GM18907 (cell line): ENCODE measurements around the gene AVL9.

ENCODE experiments used
- ATAC-seq: cut with Tn5 transposase; IDR thresholded peaks from one replicate; pipeline ENCODE4 v1.9.1; 2021; ENCODE audit warnings: mild to moderate bottlenecking, moderate library complexity; ENCODE audit not compliant: unreplicated experiment

The AVL9 gene

DNA sequence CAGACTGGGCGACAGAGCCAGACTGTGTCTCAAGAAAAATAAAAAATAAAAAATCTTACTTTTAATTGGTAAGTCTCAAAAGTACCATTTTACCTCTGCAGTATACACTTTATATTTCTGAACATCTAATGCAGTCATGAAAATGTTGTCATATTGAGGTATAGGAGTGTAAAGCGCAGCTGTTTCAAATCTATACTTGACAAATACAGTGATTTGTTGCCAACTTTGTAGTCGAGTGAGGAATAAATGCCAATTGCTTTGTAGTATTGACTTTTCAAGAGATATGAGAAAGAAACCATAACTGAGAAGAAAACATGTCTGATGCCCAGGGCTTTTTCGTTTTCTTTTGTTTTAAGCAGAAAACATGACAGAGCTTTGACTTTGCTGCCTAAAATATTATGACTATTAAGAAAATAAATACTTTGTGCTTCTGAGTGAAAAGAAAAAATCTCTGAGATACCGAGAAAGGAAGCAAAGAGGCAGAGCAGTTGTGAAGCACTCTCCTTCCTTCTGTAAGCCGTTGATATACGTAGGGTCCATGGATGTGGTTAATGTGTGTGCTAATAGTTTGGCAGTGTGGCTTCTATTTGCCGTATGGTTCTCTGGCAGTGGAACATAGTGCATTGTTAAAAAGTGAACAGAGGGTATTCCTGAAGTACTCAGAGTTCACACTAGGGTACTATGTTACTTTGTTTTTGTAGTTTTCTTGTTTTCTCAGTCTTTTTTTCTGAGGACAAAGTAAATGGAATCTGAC lies 38.2 kb downstream of the AVL9 start:
- ATAC-seq = no peak

DNA sequence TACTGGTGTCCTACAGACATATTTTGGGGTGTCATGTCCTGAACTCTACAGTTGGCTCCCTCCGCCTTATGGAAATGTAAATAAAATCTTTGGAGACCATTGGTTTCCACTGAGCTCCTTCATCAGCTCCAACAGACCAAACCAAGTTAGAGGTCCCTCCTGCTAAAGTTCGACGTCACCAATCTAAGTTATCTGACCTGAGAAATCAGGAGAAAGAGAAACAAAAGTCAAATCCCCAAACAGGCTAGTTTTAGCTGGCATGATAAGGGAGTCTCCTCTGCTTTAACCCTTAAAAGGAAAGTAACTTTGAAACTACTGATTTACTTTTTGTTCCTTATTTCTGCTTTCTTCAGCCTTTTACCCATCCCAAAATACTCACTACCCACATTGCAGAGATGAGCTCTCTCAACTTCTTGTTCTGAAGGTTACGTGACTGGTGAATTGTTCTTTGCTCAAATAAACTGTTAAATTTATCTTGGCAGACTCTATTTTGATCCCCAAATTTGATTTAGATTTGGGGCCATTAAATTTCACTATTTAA lies 39.9 kb downstream of the AVL9 start:
- no peak for ATAC-seq

DNA sequence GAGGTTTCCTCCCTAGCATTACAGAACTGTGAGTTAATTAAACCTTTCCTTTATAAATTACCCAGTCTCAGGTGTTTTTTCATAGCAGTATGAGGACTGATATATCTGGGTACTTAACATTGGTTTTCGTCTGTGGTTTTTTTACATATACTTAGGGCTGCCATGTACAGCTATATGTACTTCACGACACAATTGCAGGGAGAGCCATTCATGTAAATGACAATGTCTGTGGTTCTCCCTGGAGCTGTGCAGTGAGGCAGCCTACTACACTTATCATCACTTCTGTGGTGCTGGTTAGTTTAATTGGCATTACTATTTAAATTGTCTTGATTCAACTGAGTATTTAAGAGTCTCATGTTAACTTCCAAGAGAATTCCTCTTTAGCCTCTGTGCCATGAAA lies 40.7 kb downstream of the AVL9 start:
- ATAC-seq = no peak

DNA sequence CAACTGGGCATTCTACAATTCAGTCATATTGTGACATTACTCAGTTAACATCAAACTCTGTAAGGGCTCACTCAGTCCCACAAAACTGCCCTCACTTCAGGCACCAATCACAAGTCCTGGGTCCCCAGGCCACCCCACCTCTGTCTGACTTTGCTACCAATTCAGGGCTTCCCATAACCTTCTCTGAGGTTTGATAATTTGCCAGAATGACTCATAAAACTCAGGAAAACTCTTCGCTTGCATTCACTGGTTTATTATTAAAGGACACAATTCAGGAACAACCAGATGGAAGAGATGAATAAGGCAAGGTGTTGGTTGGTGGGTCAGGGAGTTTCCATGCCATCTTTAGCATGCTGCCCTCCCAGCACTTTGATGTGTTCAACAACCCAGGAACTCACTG lies 41.3 kb downstream of the AVL9 start:
- ATAC-seq = no peak

DNA sequence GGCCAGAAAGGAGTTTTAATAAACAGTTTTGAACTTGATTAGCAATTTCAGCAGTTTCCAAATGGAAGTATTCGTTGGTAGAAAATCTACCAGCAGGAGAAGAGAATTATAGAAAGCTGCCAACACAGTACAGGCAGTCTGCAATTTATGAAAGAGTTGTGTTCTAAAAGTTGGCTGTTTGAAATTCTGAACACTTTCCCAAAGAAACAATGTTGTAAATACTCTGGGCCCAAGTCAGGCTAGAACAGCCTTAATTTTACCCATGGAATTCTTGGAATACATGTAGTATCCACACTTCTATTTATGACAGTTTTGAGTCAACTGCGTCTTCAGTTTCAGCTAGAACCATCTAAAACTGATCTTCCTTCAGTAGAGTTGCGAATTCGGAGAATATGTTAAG lies 42.5 kb downstream of the AVL9 start:
- no peak for ATAC-seq

DNA sequence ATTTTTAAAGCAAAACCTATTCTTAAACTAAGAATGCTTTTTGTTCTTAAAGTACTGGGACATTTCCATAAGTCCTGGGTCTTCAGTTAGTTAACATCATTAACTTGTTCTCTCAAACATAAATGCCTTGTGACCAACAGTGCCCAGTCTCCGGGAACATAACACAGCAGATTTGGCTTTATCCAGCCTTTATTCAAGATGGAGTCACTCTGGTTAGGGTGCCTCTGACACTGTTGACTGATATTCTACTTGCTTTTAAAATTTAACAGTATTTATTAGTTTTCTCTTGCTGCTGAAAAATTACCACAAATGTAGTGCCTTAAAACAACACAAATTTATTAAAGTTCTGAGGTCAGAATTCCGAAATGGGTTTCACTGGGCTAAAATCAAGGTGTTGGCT lies 44.1 kb downstream of the AVL9 start:
- no peak for ATAC-seq

DNA sequence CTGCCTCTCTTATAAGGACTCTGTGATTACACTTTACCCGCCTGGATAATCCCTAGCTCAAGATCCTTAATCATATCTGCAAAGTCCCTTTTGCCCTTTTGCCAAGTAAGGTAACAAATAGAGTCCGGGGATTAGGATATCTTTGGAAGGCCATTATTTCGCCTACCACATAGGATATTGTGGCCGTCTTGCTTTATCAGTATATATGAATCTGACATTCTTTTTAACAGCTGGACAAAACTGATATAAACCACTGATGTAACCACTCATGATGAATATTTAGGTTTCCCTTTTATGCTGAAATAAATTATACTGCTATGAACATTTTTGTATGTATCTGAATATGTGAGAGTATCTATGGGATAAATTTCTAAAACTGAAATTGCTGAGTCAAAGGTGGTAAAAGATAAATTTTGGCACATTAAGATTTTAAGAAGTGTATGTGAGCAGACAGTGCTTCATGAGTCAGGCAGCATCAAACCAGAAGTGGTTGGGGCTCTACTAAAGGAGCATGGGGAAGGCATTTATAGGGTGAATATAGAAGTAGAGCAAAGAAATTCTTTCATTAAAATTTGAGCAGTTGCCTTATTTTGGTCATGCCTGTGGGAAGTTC lies 44.7 kb downstream of the AVL9 start:
- ATAC-seq = no peak

DNA sequence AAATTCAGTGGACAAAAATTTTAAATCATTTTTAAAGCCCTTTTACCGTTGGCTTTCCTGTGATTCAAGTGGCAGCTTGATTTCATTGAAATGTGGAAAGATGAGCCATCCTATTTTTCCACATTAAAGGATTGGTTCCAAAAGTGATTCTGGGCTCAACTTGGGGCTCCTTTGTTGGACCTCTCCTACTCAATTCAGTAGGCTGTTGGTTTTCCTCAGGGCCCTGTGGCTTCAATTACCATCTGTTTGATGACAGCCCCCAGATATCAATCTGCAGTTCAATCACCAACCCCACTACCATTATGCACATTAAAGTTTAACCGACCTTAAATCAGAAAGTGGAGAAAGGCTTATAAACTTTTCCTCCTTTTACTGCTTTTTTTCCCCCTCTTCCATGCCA lies 47.3 kb downstream of the AVL9 start:
- ATAC-seq = no peak

DNA sequence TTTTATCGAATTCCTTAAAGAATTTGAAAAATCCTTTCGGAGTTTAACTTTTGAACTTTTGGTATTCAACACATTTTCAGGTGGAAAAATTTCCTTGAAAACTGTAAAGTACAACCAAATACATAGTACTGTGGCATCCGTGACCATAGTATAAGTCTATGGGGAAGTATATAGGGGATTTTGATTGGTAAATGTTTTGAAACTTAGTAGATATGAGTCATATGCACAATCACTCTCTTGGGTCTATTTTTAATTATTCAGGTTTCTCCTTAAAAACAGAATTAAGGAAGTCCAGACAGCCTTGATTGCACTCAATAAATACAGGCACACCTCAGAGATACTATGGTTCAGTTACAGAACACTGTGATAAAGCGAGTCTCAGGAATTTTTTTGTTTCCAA lies 64.2 kb downstream of the AVL9 start:
- no peak for ATAC-seq

DNA sequence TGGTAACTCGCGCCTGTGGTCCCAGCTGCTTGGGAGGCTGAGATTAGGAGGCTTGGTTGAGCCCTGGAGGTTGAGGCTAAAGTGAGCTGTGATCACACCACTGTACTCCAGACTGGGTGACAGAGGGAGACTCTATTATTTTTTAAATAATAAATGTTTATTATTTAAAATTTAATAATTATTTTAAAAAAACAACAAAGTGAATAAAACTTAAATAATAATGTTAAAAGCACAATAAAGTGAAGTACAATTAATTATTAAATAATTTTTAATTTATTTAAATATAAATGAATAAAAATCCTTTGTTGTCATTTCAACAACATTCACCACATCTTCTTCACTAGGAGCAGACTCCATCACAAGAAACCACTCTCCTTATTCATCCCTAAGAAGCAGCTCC lies 64.8 kb downstream of the AVL9 start:
- ATAC-seq = no peak

DNA sequence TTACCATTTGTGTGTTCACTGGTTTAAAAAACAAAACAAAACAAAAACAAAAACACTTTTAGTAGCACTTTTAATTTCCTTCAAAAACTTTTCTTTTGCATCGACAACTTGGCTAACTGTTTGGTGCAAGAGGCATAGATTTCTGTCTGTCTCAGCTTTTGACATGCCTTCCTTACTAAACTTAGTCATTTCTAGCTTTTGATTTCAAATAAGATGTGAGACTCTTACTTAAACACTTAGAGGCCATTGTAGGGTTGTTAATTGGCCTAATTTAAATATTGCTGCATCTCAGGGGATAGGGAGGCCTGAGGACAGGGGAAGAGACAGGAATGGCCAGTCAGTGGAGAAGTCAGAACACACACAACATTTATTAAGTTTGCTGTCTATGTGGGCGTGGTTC lies 66.3 kb downstream of the AVL9 start:
- ATAC-seq = no peak

DNA sequence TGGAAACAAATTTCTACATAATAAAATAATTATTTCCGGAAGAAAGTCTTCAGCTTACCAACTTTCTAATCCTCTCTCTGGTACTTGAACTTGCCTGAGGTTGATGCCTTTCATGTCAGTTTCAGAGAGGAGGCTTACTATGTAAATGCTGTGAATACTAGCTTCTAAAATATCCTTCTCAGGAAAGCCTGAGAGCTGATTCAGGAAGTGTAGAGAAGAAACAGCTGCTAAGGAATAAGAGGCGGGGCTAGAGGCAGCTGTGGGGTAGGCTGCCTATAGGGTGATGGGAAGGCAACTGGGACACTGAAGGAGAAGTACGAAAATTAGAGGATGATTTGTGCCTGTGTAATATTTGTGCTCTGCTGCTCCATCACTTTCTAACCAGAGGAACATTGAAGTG lies 69.3 kb downstream of the AVL9 start:
- no peak for ATAC-seq

DNA sequence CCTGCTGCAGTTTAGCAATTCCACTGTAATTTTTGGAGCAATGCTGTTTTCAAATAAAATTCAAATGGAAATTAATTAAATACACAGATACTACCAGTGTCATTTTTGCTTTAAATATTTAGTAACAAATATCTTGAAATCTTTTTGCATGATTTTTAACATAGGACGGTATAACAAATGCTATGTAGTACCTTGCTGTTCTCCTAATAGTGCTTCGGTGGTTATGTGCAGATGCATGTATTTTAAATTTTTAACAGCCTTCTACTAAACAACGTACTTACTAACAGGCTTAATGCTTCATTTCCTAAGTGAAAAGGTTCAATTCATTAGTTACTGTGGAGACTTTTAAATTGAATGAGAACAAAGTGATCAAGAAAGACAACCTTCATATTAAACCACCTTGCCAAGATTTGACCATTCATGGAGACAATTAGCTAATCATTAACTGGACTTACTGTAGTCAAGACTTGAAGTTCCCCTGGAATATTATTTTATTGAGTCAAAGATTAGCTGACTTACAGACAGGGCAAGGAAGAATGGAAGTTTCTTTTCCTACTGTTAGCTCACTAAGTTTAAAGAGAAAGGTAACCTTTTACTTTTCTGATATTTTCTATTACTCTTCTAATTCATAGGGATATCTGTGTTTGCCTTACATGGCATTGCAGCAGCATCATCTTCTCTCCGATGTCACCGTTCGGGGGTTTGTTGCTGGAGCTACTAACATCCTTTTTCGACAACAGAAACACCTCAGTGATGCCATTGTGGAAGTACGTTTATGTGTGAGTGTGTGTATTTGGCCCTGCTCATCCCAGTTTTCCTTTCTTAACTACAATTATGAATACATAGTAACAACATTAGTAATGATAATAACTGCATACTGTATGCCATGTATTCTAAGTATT lies 74.3 kb downstream of the AVL9 start:
- no peak for ATAC-seq

DNA sequence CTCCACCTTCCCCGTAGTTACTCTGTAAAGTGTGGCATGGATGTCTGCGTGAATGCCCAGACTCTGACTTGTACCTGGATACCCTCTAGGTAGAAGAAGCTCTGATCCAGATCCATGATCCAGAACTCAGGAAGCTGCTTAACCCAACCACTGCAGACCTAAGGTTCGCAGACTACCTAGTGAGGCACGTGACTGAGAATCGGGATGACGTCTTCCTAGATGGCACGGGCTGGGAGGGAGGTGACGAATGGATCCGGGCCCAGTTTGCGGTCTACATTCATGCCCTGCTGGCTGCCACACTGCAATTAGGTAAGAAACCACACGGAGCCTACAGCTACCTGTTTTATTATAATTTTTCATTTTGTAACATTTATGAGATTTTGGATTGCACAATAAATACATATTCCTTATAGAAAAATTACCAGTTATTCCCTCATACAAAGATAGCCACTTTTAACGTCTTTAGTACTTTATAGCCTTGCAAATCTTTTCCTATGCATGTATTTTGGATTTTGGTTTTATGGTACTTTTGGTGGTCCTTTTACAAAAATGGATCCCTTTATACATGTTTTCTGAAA lies 77.9 kb downstream of the AVL9 start:
- no peak for ATAC-seq

DNA sequence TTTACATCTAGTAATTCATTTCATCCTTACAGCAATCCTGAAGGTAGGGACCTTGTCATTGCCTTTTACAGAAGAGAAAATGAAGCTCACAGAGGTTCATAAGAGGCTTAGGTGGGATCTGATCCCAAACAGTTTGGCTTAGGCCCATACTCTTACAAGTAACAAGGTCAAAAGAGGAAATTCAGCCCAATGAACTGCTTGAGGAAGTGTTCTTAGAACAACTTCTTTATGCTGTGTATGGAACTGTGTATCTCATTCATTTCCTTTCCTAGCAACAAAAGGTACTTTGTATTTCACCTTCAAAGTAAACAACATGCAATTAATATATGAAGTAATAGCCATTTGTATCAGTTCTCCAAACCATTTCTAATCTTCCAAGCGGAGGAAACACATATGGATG lies 79.3 kb downstream of the AVL9 start:
- ATAC-seq = no peak

DNA sequence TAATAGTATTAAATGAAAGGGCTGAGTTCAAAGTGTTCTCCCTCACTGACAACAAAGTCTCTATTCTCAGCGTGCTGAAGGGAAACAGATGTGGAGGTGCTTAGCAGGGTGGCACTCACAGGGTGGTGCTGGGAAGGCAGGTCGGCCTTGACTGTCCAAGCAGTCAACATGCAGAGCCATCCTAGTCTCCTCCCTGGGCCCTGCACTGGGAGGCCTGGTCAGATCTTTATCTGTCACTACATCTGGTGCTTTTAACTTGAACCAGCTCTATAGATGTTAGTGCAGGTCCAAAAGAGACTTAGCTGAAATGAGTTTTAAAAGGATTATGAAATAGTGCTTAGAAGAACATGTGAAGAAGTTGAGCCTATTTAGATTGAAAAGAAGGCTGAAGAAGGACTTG lies 82.1 kb downstream of the AVL9 start:
- ATAC-seq = no peak

DNA sequence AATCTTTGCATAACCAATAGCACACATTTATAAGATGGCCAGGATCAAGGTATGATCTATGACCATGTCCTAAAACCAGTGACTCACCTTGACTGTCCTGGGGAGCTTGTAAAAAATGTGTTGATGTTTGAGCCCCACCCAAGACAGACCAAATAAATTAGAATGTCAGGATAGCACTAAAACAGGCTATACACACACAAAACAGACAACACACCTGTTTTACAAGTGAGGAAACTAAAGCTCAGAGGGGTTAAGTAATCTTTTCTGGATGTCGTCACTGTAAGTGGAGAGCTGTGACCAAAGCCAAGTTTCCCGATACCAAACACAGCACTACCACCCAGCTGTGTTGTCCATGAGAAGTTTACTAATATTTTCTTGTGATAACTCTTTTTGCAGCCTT lies 84.5 kb downstream of the AVL9 start:
- no peak for ATAC-seq

DNA sequence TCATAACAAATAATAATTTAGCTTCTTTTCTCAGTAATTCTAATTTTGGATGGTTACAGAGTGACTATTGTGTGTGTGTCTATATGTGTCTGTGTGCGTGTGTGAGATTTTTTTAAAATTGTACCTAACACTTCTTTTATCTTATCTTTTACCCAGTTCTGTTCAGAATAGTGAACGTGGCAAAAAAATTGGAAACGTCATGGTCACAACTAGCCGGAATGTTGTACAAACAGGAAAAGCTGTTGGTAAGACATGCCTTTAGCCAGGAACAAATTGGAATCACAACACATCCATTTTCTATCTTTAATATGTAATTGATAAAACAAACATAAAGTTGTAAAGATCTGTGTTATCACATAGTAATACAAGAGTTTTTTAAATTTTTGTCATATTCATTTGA lies 85.4 kb downstream of the AVL9 start:
- no peak for ATAC-seq

DNA sequence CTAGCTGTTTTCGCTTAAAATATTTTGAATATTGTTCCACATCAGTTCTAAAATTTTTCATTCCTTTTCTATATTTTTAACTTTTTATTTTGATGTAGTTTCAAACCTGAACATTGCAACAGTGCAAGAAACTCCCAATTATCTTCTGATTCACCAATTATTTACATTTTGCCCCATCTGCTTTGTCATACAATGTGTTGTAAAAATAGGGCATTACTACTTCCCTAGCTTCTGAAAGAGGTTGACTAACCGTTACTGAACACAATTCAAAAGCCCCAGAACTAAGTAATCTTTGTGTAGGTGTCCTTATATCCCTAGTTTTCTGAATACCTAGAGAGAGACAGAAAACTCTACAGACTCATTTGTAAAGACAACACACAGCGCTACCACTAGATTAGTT lies 86.7 kb downstream of the AVL9 start:
- no peak for ATAC-seq

DNA sequence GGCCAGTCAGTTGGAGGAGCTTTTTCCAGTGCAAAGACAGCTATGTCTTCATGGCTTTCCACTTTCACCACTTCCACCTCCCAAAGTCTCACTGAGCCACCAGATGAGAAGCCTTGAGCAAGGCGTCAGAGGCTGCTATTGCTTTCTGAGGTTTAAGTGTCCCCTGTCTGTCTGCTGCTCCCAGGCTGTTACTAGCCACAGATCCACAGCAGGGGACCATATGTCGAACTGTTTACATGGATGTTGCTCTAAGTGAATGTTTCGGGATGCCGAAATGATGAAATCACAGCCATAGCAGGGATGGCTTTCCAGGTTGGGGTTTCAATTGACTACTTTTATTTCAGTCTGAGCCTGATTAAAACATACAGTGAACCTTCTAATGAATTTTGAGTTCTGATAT lies 88.5 kb downstream of the AVL9 start:
- no peak for ATAC-seq
